HCT116 (cell line): ENCODE results near the gene CCDC127. TPM values are rescaled to one million over a fixed set of nuclear protein-coding genes. Genes with fewer than 3 reads are reported as not detected.

ENCODE experiments used
- ATAC-seq: fragments of 200-7000 bp; cut with Tn5 transposase; 2 replicates; pipeline ENCODE4 v1.9.1; 2020; ENCODE audit warnings: mild to moderate bottlenecking, moderate library complexity
- BruUV-seq: library from RNA; stranded (reverse); fragments of 400-500 nt; replicated peaks from 2 replicates; lab custom pipeline; 2021; lab: Mats Ljungman, UMichigan
- CTCF ChIA-PET: fragments of 300-600 bp; sonication (Branson Sonifier 250); formaldehyde crosslinking; loops from one replicate; lab custom pipeline; 2021; ENCODE audit warnings: antibody characterized with exemption; lab: Charles Lee
- POLR2A ChIA-PET: fragments of 300-600, 350-600 bp; sonication (Branson Sonifier 250); formaldehyde crosslinking; loops from one replicate; lab custom pipeline; 2021; ENCODE audit warnings: antibody characterized with exemption; lab: Charles Lee
- RAD21 ChIA-PET, 2 experiments: fragments of 300-600 bp; sonication (Branson Sonifier 250); formaldehyde crosslinking; loops; one replicate each; lab custom pipeline; 2023; ENCODE audit warnings: low total read pairs in 2 of 2; ENCODE audit not compliant: uncharacterized antibody in 2 of 2, unreplicated experiment in 2 of 2, low non-redundant PET in 1 of 2; lab: Charles Lee
- DNase-seq: peaks from one replicate; pipeline ENCODE4 v3.0.0-alpha.2; 2010; ENCODE audit warnings: low read depth, low spot score
- H2AFZ ChIP-seq: fragments of 200-600 bp; shearing (Covaris generic), sonication (generic); 2 replicates; pipeline ENCODE4 v1.6.1; 2017; ENCODE audit warnings: low read depth, mixed run types, mixed read lengths, antibody characterized with exemption, low read length; ENCODE audit not compliant: poor library complexity, severe bottlenecking
- H3K27ac ChIP-seq: 2 replicates; pipeline ENCODE4 v1.5.1; 2012; ENCODE audit warnings: low read depth, low read length
- H3K27me3 ChIP-seq: fragments of 200-600 bp; sonication (generic); 2 replicates; pipeline ENCODE4 v1.6.1; 2016; ENCODE audit warnings: mixed run types, low read length, mixed read lengths; ENCODE audit not compliant: insufficient read depth
- H3K36me3 ChIP-seq, 2 experiments: fragments of 200-500 bp in 1 of 2; fragments of 200-600 bp in 1 of 2; sonication (Bioruptor generic) in 1 of 2; sonication (generic) in 1 of 2; 2 replicates each; pipeline versions ENCODE4 v1.5.1 to v1.6.1; 2014 to 2016; ENCODE audit warnings: low read length in 2 of 2, inconsistent platforms in 1 of 2, mixed read lengths in 1 of 2, mixed run types in 1 of 2; ENCODE audit not compliant: insufficient read depth in 2 of 2, control insufficient read depth in 1 of 2
- H3K4me1 ChIP-seq, 2 experiments: fragments of 200-600 bp in 1 of 2; sonication (generic) in 1 of 2; 2 replicates each; pipeline versions ENCODE4 v1.5.1 to v1.6.1; 2012 to 2017; ENCODE audit warnings: low read length in 2 of 2, inconsistent platforms in 1 of 2, mild to moderate bottlenecking in 1 of 2, mixed read lengths in 1 of 2, mixed run types in 1 of 2, moderate library complexity in 1 of 2; ENCODE audit not compliant: insufficient read depth in 2 of 2, control insufficient read depth in 1 of 2
- H3K4me2 ChIP-seq: fragments of 200-600 bp; sonication (generic); 2 replicates; pipeline ENCODE4 v1.6.1; 2017; ENCODE audit warnings: mixed run types, low read length, mixed read lengths
- H3K4me3 ChIP-seq, 2 experiments: fragments of 200-600 bp in 1 of 2; sonication (generic) in 1 of 2; replicated peaks in 1 of 2; 2 replicates each; pipeline ENCODE4 v1.5.1; 2011 to 2016; ENCODE audit warnings: low read length in 2 of 2, control low read depth in 1 of 2, low read depth in 1 of 2, mild to moderate bottlenecking in 1 of 2, mixed read lengths in 1 of 2, mixed run types in 1 of 2
- H3K79me2 ChIP-seq: fragments of 200-600 bp; sonication (generic); 2 replicates; pipeline ENCODE4 v1.6.1; 2017; ENCODE audit warnings: mild to moderate bottlenecking, mixed run types, low read length, moderate library complexity, mixed read lengths; ENCODE audit not compliant: insufficient read depth
- H3K9ac ChIP-seq: fragments of 200-600 bp; sonication (generic); 2 replicates; pipeline ENCODE4 v1.6.1; 2016; ENCODE audit warnings: low read length, mixed read lengths
- H3K9me2 ChIP-seq: fragments of 200-600 bp; sonication (generic), shearing (Covaris generic); 2 replicates; pipeline ENCODE4 v1.6.1; 2017; ENCODE audit warnings: mixed run types, mild to moderate bottlenecking, moderate library complexity; ENCODE audit not compliant: insufficient read depth
- H3K9me3 ChIP-seq, 2 experiments: fragments of 200-500 bp in 1 of 2; fragments of 200-600 bp in 1 of 2; sonication (Bioruptor generic) in 1 of 2; sonication (generic) in 1 of 2; 2 replicates each; pipeline ENCODE4 v1.6.1; 2014 to 2017; ENCODE audit warnings: low read length in 2 of 2, mixed read lengths in 2 of 2, inconsistent platforms in 1 of 2, low read depth in 1 of 2, mild to moderate bottlenecking in 1 of 2, mixed run types in 1 of 2, moderate library complexity in 1 of 2; ENCODE audit not compliant: control insufficient read depth in 1 of 2, insufficient read depth in 1 of 2
- H4K20me1 ChIP-seq: fragments of 200-600 bp; sonication (generic), shearing (Covaris generic); 2 replicates; pipeline ENCODE4 v1.6.1; 2017; ENCODE audit warnings: mixed run types, mild to moderate bottlenecking, moderate library complexity; ENCODE audit not compliant: insufficient read depth
- ATF3 ChIP-seq: IDR thresholded peaks from 2 replicates; pipeline ENCODE4 v1.6.1; 2012
- CBX3 ChIP-seq: IDR thresholded peaks from 2 replicates; pipeline ENCODE4 v1.6.1; 2012; ENCODE audit warnings: low read depth
- CEBPB ChIP-seq: IDR thresholded peaks from 2 replicates; pipeline ENCODE4 v1.6.1; 2012; ENCODE audit warnings: low read depth
- CTCF ChIP-seq, 3 experiments: fragments of 200-600 bp in 1 of 3; sonication (generic) in 1 of 3; IDR thresholded peaks in 2 of 3; conservative IDR thresholded peaks in 1 of 3; 2 replicates each; pipeline ENCODE4 v1.5.1; 2012 to 2017; ENCODE audit warnings: low read depth in 2 of 3, low read length in 2 of 3, antibody characterized with exemption in 1 of 3, borderline replicate concordance in 1 of 3, control low read depth in 1 of 3, mild to moderate bottlenecking in 1 of 3, mixed read lengths in 1 of 3, mixed run types in 1 of 3, moderate library complexity in 1 of 3; ENCODE audit not compliant: insufficient read depth in 1 of 3
- EGR1 ChIP-seq: IDR thresholded peaks from 2 replicates; pipeline ENCODE4 v1.6.1; 2012; ENCODE audit warnings: low read depth
- EZH2phosphoT487 ChIP-seq: fragments of 200-600 bp; IDR thresholded peaks from 2 replicates; pipeline ENCODE4 v1.6.1; 2018; ENCODE audit warnings: antibody characterized with exemption, borderline replicate concordance
- FOSL1 ChIP-seq: IDR thresholded peaks from 2 replicates; pipeline ENCODE4 v1.6.1; 2012; ENCODE audit warnings: low read depth
- JUND ChIP-seq: IDR thresholded peaks from 2 replicates; pipeline ENCODE4 v1.6.1; 2012
- MAX ChIP-seq: IDR thresholded peaks from 2 replicates; pipeline ENCODE4 v1.6.1; 2012
- POLR2AphosphoS5 ChIP-seq: IDR thresholded peaks from 2 replicates; pipeline ENCODE4 v1.6.1; 2011; ENCODE audit warnings: mild to moderate bottlenecking, low read depth, low read length, moderate library complexity
- RAD21 ChIP-seq: IDR thresholded peaks from 2 replicates; pipeline ENCODE4 v1.6.1; 2012; ENCODE audit warnings: low read depth, mild to moderate bottlenecking
- REST ChIP-seq: IDR thresholded peaks from 2 replicates; pipeline ENCODE4 v1.6.1; 2012; ENCODE audit warnings: low read depth
- SP1 ChIP-seq: IDR thresholded peaks from 2 replicates; pipeline ENCODE4 v1.6.1; 2012; ENCODE audit warnings: low read depth
- SRF ChIP-seq: IDR thresholded peaks from 2 replicates; pipeline ENCODE4 v1.6.1; 2012; ENCODE audit warnings: low read depth
- TCF7L2 ChIP-seq: IDR thresholded peaks from 2 replicates; pipeline ENCODE4 v1.7.0; 2011; ENCODE audit warnings: borderline replicate concordance, inconsistent platforms; ENCODE audit not compliant: insufficient read depth, insufficient read length; ENCODE audit errors: extremely low read depth
- YY1 ChIP-seq: IDR thresholded peaks from 2 replicates; pipeline ENCODE4 v1.6.1; 2011; ENCODE audit warnings: low read length, low read depth, moderate library complexity, mild to moderate bottlenecking; ENCODE audit not compliant: insufficient replicate concordance; ENCODE audit errors: extremely low read depth
- ZFX ChIP-seq: fragments of 450-650 bp; IDR thresholded peaks from 2 replicates; pipeline ENCODE4 v1.6.1; 2017
- intact Hi-C: fragments of 100-400 bp; cut with micrococcal nuclease; formaldehyde crosslinking; loops from 2 replicates; pipeline ENCODE4 v1.10.0; 2022
- total RNA-seq: library from RNA; stranded (reverse); gene quantifications from one replicate; pipeline ENCODE4 v1.2.1, GENCODE V29; 2021; ENCODE audit not compliant: unreplicated experiment
- TF ChIP-seq, protein P1 (sequence below): IDR thresholded peaks from 2 replicates; pipeline ENCODE4 v1.6.1; 2011; ENCODE audit warnings: mild to moderate bottlenecking, low read length, moderate library complexity; ENCODE audit not compliant: insufficient replicate concordance; ENCODE audit errors: extremely low read depth

CCDC127 gene
- total RNA-seq, 1 experiment from 2014 or later, result 5.1 TPM

- no peak overlapping the region for H2AFZ ChIP-seq
- ATAC-seq (0 out of 2 replicates have a peak, but pooled peaks have one; percentile 1), DNase-seq (no peak)
- H3K4me1 ChIP-seq, result peaks cover 5 to 10% of the 10 kb centered on the region in 2 experiments
- H3K79me2 ChIP-seq, result no peaks in the 10 kb centered on the region
- CTCF ChIA-PET, result interaction anchor here (0.7 to 1.3 kb wide), 10 partner anchors 8 to 243 kb away, joined by 3 to 6 read pairs (median 4); partner anchors contain the start of genes CCDC127, PDCD6 and SDHA
- POLR2A ChIA-PET, result interaction anchor here (0.7 to 1.1 kb wide), 2 partner anchors 30 to 141 kb away, joined by 3 read pairs; partner anchors contain the start of genes CCDC127 and SDHA
- no peaks in the 10 kb centered on the region for H3K9me2 ChIP-seq
- H3K9ac ChIP-seq, result no peak overlapping the region
- RAD21 ChIA-PET, result interaction anchor here (0.6 to 1.1 kb wide), 4 partner anchors 70 to 249 kb away, joined by 3 to 8 read pairs (median 4); partner anchors contain the start of gene PDCD6 (in 1 of the 2)
- intact Hi-C loops, result no loop called here
- no peak overlapping the region for H3K27ac ChIP-seq
- H3K4me3 ChIP-seq, result no peak overlapping the region
- peak overlapping the region; percentile 52 for H3K4me2 ChIP-seq
- TF ChIP-seq SP1, result no peak
- TF ChIP-seq YY1, result no peak
- TF ChIP-seq REST, result no peak
- no peak for TF ChIP-seq SRF
- no peak for TF ChIP-seq EZH2phosphoT487
- TF ChIP-seq CEBPB, result no peak
- no peak for TF ChIP-seq EGR1
- no peak for TF ChIP-seq MAX
- no peak for TF ChIP-seq RAD21
- no peak for TF ChIP-seq JUND
- TF ChIP-seq CBX3, result no peak
- TF ChIP-seq CTCF (IDR thresholded peaks at IDR 0.05 in 2 of 3, conservative IDR thresholded peaks at IDR 0.05 in 1 of 3; ENCODE audit: borderline replicate concordance in 1 of 3, insufficient read depth in 1 of 3, low read depth in 2 of 3, low read length in 2 of 3), result no peak
- TF ChIP-seq, protein P1, sequence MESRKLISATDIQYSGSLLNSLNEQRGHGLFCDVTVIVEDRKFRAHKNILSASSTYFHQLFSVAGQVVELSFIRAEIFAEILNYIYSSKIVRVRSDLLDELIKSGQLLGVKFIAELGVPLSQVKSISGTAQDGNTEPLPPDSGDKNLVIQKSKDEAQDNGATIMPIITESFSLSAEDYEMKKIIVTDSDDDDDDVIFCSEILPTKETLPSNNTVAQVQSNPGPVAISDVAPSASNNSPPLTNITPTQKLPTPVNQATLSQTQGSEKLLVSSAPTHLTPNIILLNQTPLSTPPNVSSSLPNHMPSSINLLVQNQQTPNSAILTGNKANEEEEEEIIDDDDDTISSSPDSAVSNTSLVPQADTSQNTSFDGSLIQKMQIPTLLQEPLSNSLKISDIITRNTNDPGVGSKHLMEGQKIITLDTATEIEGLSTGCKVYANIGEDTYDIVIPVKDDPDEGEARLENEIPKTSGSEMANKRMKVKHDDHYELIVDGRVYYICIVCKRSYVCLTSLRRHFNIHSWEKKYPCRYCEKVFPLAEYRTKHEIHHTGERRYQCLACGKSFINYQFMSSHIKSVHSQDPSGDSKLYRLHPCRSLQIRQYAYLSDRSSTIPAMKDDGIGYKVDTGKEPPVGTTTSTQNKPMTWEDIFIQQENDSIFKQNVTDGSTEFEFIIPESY, result no peak
- TF ChIP-seq ZFX, result no peak
- TF ChIP-seq POLR2AphosphoS5, result no peak
- TF ChIP-seq FOSL1, result no peak
- TF ChIP-seq ATF3, result no peak
- TF ChIP-seq TCF7L2, result no peak
- H3K27me3 ChIP-seq, result no peaks in the 10 kb centered on the region
- no peaks in the 10 kb centered on the region for H3K9me3 ChIP-seq
- no TSS peak for BruUV-seq
- no peaks in the 10 kb centered on the region for H4K20me1 ChIP-seq
- H3K36me3 ChIP-seq, result no peaks in the 10 kb centered on the region
These were observed 30.1 kb downstream of the CCDC127 start for GRCh38 chr5:187617-188451.
